HG03103 (cell line): ENCODE data around the gene HYDIN.

Experiments used
- ATAC-seq: cut with Tn5 transposase; IDR thresholded peaks from one replicate; pipeline ENCODE4 v1.9.1; 2021; ENCODE audit warnings: low read depth; ENCODE audit not compliant: unreplicated experiment

HYDIN gene

GRCh38 chr16:71230122-71230845 is at the start of gene HYDIN:
TSS of gene HYDIN (minus strand) at chr16:71230722. CDS start at chr16:71186895, 43,827 bp downstream.
- no peak for ATAC-seq

- no peak for ATAC-seq
Observed at GRCh38 chr16:71276589-71277334, 46.2 kb upstream of the HYDIN start.

GRCh38 chr16:71273384-71273783 is 42.9 kb upstream of the HYDIN start:
- no peak for ATAC-seq

GRCh38 chr16:71264299-71264698 is 33.8 kb upstream of the HYDIN start:
- no peak for ATAC-seq

- ATAC-seq = no peak
Observed at GRCh38 chr16:71263582-71263981, 33.1 kb upstream of the HYDIN start.

- ATAC-seq = no peak
Observed at GRCh38 chr16:71262391-71262790, 31.9 kb upstream of the HYDIN start.

GRCh38 chr16:71260995-71261394 is 30.5 kb upstream of the HYDIN start:
- ATAC-seq = no peak

- no peak for ATAC-seq
Observed at GRCh38 chr16:71259086-71259485, 28.6 kb upstream of the HYDIN start.

GRCh38 chr16:71258372-71258771 is 27.9 kb upstream of the HYDIN start:
- ATAC-seq = no peak

GRCh38 chr16:71257768-71258167 is 27.2 kb upstream of the HYDIN start:
- ATAC-seq = no peak

GRCh38 chr16:71255721-71256120 is 25.2 kb upstream of the HYDIN start:
- no peak for ATAC-seq

- ATAC-seq = peak; percentile 56
Observed at GRCh38 chr16:71254832-71255525, 24.5 kb upstream of the HYDIN start.

GRCh38 chr16:71250461-71251235 is 20.1 kb upstream of the HYDIN start:
- no peak for ATAC-seq

GRCh38 chr16:71249399-71249798 is 18.9 kb upstream of the HYDIN start:
- no peak for ATAC-seq

- no peak for ATAC-seq
Observed at GRCh38 chr16:71247478-71247877, 17.0 kb upstream of the HYDIN start.

GRCh38 chr16:71246309-71246708 is 15.8 kb upstream of the HYDIN start:
- no peak for ATAC-seq

GRCh38 chr16:71244521-71244920 is 14.0 kb upstream of the HYDIN start:
- ATAC-seq = no peak

- ATAC-seq = no peak
Observed at GRCh38 chr16:71242601-71243000, 12.1 kb upstream of the HYDIN start.

GRCh38 chr16:71242036-71242435 is 11.5 kb upstream of the HYDIN start:
- no peak for ATAC-seq

GRCh38 chr16:71229344-71229743 is 1.2 kb downstream of the HYDIN start:
- ATAC-seq = no peak
